Measurements from ENCODE around the gene RAI1.

RAI1 gene

DNA sequence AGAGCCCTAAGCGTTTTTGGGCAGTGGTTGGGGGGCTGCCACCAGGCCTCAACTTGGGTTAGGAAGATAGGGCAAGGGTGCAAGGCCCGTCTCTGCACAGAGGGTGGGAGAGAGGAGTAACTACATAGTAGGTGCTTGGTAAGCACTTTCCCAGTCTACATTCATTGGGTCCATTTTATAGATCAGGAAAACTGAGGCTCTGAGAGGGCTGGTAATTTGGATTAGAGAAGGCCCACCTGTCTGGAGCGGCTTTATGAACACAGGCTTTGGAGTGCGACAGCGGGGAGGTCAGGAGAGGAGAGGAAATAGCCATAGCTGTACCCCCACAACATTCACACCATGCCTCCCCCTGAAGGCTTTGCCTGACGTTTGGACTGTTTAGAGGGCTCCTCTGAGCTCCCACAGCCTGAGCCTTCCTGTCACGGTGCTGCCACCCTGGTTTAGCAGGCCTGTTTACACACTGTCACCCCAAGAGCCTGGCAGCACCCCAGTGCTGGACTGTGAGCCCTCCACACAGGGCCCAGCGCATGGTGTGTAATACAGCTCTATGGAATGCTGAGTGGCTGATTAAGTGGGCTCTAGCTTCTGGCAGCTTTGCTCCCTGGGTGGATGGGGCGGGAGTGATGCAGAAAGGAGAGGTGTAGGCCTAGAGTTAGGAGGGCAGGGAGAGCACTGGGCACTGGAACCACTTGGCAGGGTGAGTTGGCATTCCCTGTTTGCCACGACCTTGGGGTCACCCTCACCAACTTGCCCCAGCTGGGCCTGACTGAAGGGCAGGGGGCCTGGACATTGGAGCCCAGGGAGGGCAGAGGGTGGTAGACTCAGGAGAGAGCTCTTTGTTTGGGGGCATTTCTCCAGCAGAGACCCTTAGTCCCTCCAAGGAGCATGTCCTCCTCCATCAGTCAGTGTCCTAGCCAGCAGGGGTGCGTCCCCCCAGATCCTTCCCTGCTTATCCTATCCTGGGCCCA, 73.7 kb downstream of the RAI1 start:
- TF ChIP-seq ISL1 (CRISPR knock-in tag; IDR thresholded peaks at IDR 0.05) (no peak), TOX (CRISPR knock-in tag; IDR thresholded peaks at IDR 0.05; ENCODE audit: borderline replicate concordance) (no peak), ARNTL (CRISPR knock-in tag; IDR thresholded peaks at IDR 0.05; ENCODE audit: borderline replicate concordance, low read depth) (no peak), CSDC2 (CRISPR knock-in tag; IDR thresholded peaks at IDR 0.05) (no peak), PATZ1 (CRISPR knock-in tag; IDR thresholded peaks at IDR 0.05; ENCODE audit: borderline replicate concordance) (no peak), TCF4 (CRISPR knock-in tag; IDR thresholded peaks at IDR 0.05; ENCODE audit: borderline replicate concordance) (no peak), ESRRG (CRISPR knock-in tag; IDR thresholded peaks at IDR 0.05) (no peak), RARB (CRISPR knock-in tag; IDR thresholded peaks at IDR 0.05) (no peak), ZNF565 (CRISPR knock-in tag; conservative IDR thresholded peaks at IDR 0.05; ENCODE audit: low read depth) (no peak), ZFP3 (CRISPR knock-in tag; IDR thresholded peaks at IDR 0.05) (no peak), GLIS3 (CRISPR knock-in tag; IDR thresholded peaks at IDR 0.05) (no peak), POU6F1 (CRISPR knock-in tag; IDR thresholded peaks at IDR 0.05; ENCODE audit: borderline replicate concordance, low read depth) (no peak)
- TF ChIP-seq, protein P1, sequence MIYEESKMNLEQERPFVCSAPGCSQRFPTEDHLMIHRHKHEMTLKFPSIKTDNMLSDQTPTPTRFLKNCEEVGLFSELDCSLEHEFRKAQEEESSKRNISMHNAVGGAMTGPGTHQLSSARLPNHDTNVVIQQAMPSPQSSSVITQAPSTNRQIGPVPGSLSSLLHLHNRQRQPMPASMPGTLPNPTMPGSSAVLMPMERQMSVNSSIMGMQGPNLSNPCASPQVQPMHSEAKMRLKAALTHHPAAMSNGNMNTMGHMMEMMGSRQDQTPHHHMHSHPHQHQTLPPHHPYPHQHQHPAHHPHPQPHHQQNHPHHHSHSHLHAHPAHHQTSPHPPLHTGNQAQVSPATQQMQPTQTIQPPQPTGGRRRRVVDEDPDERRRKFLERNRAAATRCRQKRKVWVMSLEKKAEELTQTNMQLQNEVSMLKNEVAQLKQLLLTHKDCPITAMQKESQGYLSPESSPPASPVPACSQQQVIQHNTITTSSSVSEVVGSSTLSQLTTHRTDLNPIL (CRISPR knock-in tag; IDR thresholded peaks at IDR 0.05; ENCODE audit: low read depth) = no peak
- TF ChIP-seq, protein P2, sequence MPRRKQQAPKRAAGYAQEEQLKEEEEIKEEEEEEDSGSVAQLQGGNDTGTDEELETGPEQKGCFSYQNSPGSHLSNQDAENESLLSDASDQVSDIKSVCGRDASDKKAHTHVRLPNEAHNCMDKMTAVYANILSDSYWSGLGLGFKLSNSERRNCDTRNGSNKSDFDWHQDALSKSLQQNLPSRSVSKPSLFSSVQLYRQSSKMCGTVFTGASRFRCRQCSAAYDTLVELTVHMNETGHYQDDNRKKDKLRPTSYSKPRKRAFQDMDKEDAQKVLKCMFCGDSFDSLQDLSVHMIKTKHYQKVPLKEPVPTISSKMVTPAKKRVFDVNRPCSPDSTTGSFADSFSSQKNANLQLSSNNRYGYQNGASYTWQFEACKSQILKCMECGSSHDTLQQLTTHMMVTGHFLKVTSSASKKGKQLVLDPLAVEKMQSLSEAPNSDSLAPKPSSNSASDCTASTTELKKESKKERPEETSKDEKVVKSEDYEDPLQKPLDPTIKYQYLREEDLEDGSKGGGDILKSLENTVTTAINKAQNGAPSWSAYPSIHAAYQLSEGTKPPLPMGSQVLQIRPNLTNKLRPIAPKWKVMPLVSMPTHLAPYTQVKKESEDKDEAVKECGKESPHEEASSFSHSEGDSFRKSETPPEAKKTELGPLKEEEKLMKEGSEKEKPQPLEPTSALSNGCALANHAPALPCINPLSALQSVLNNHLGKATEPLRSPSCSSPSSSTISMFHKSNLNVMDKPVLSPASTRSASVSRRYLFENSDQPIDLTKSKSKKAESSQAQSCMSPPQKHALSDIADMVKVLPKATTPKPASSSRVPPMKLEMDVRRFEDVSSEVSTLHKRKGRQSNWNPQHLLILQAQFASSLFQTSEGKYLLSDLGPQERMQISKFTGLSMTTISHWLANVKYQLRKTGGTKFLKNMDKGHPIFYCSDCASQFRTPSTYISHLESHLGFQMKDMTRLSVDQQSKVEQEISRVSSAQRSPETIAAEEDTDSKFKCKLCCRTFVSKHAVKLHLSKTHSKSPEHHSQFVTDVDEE (CRISPR knock-in tag; IDR thresholded peaks at IDR 0.05) = no peak
- ATAC-seq = no peak

DNA sequence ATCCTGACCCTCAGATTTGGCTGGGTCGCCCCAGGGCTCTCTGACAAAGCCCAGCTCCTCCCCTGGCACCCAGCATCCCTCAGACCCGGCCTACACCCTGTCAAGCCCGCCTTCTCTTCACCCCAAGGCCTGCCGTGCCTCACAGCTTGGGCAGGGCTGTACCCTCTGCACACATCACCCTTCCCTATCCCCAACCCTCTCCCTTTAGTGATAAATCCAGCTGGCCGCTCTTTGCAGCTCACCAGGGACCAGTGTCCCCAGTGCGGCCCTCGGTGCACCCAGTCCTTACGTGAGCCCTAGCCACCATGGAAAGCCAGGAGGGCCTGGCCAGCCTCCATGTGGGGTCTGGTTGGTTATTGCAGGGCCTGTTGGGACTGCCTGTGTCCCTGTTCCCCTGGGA, 74.5 kb downstream of the RAI1 start:
- TF ChIP-seq OSR1 (CRISPR knock-in tag; IDR thresholded peaks at IDR 0.05) (no peak), ISL1 (CRISPR knock-in tag; IDR thresholded peaks at IDR 0.05) (no peak), ZNF70 (CRISPR knock-in tag; IDR thresholded peaks at IDR 0.05) (no peak), ZFP30 (CRISPR knock-in tag; IDR thresholded peaks at IDR 0.05) (no peak), GLIS3 (CRISPR knock-in tag; IDR thresholded peaks at IDR 0.05) (no peak), POU6F1 (CRISPR knock-in tag; IDR thresholded peaks at IDR 0.05; ENCODE audit: borderline replicate concordance, low read depth) (no peak), TOX (CRISPR knock-in tag; IDR thresholded peaks at IDR 0.05; ENCODE audit: borderline replicate concordance) (no peak)
- TF ChIP-seq, protein P1 (CRISPR knock-in tag; IDR thresholded peaks at IDR 0.05; ENCODE audit: low read depth) = no peak
- no peak for ATAC-seq

Data from SK-N-SH treated with all-trans-retinoic acid at 6 μM for 48 hours (cell line).